Measurements from ENCODE around the gene RAD50.

Gene RAD50

GRCh38 chr5:132637241-132637640 lies 80.5 kb downstream of the RAD50 start:
- DNase-seq: no peak

DNA sequence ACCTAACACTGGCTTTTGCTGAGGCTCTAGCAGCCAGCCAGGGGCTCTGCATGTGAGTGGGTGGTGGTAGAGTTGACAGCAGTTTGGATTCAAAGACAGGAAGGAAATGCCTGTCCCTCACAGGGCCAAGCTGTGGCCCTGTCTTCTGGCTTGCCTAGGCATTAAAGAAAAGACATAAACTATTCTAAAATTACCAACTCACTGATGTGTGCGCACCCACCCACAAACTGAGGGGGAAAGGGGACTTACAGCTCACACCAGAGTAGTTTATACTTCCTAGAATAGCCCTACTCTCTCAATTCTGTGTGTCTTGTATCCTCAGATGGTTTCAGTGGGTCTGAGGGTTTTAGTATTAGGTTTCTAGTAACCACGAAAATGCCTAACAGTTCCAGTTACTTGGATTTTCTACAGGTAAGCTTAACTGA lies 82.9 kb downstream of the RAD50 start:
- no peak for DNase-seq

- DNase-seq: no peak
Observed at GRCh38 chr5:132640613-132641012, 83.8 kb downstream of the RAD50 start.

- DNase-seq: no peak
Observed at GRCh38 chr5:132641241-132641723, 84.5 kb downstream of the RAD50 start.

- DNase-seq: no peak
Observed at GRCh38 chr5:132641841-132642240, 85.1 kb downstream of the RAD50 start.

DNA sequence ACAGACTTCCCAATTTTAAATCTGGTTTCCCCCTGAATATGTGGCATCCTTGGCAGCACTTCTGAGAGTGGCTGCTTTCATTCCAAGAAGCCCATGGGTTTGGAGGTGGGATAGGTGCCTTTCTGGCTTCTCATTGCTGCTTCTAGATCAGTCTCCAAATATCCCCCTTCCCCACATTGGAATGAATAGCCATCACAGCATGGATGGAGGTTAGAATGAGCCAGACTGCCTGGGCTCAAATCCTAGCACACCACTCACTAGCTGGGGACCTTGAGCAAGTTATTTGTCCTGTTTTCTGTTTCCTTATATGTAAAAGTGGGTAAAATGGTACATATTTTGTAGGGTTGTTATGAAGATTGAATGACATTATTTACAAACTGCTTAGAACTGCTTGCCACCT lies 87.4 kb downstream of the RAD50 start:
- DNase-seq: no peak

DNA sequence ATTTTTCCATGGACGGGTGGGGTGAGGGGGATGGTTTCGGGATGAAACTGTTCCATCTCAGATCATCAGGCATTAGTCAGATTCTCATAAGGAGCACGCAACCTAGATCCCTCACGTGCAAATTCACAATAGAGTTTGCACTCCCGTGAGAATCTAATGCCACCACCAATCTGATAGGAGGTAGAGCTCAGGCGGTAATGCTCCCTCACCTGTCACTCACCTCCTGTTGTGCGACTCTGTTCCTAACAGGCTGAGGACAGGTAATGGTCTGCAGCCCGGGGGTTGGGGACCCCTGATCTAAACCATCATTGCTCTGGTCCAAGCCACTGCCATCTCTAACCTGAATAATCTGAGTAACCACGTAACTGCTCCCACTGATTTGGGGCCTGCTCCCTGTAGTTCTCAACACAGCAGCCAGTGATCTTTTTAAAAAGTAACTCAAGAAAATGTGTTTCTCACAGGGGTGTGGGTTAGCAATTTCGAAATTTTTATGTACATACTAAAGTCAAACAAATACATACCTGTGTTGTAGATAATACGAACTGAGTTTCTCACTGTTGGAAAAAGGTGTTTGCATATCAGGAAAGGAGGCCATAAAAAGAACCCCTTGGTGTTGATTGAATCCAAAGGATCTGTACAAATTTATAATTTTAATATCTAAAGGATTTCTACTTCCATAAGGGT lies 89.9 kb downstream of the RAD50 start:
- no peak for DNase-seq

DNA sequence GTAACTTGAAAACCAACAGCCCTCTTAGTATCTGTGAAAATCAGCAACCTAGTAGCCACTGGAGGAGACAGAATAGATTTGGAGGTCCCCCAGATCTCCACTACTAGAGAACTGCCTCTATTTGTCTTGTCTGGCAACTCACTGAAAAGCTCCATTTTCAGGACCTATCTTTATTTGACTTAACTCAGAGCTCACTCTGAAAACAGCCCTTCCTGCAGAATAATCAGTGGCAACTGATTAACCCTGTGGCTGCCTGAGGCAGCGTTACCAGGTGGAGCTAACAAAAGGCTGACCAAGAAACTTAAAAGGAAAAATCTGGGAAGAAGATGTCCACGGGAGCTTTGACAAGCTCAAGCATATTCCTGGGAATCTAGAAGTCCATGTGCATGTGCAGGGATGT lies 90.7 kb downstream of the RAD50 start:
- no peak for DNase-seq

- no peak for DNase-seq
Observed at GRCh38 chr5:132648355-132648754, 91.6 kb downstream of the RAD50 start.

- DNase-seq: no peak
Observed at GRCh38 chr5:132651838-132652469, 95.2 kb downstream of the RAD50 start.

- DNase-seq: no peak
Observed at GRCh38 chr5:132653716-132654115, 96.9 kb downstream of the RAD50 start.

DNA sequence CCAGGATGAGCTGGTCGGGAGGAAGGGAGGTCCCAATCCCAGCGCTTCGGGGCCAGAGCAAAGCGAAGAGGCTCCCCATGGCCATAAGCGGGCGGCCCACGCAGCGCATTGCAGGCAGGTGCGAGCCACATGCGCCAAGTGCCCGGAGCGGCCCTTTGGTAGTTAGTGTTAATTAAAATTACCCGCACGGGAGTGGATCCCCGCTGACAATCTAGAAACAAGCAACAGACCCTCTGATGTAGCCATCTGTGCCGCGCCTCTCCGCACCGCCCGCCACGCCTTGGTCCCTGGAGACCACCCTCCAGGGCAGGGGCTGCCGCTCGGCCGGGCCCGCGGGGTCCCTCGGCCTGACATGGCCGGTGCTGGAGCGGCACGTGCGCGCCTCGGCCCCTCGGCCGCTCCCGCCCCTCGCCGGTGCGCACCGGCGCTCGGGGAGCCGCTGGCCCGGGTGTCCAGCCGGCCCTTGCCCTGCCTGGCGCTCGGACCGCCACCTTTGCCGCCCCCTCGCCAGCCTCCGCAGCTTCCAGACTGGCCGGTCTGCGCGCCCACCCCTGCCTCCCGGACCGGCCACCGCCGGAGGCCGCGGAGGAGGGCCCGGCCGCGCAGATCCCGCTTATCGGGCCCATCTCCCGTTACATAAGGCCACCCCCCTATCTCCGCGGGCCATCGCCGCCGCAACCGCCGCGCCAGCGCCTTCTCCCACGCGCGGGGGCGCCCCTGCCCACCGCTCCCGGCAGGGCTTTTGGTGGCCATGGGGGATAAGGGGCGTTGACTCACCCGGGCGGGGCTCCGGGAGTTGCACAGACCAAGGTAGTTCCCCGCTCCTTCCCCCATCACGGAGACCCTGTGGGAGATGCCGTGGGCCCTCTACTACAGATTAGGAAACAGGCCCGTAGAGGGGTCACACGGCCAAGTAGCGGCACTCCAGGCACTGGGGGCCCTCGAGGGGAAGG lies 99.3 kb downstream of the RAD50 start:
- DNase-seq: no peak

- no peak for DNase-seq
Observed at GRCh38 chr5:132656774-132657355, 100.1 kb downstream of the RAD50 start.

GRCh38 chr5:132657676-132658380 lies 101.1 kb downstream of the RAD50 start, which contains the start of gene IL13:
Gene IL13, plus strand, starts transcription at chr5:132658173. Its CDS starts 14 bp downstream, at chr5:132658187.
- no peak for DNase-seq

GRCh38 chr5:132658381-132659302 lies 101.9 kb downstream of the RAD50 start:
- no peak for DNase-seq

- no peak for DNase-seq
Observed at GRCh38 chr5:132659598-132660493, 103.1 kb downstream of the RAD50 start.

- DNase-seq: no peak
Observed at GRCh38 chr5:132661231-132662003, 104.6 kb downstream of the RAD50 start.

GRCh38 chr5:132662004-132662401 lies 105.2 kb downstream of the RAD50 start:
- no peak for DNase-seq
